Stomach (tissue), 4 donors: ENCODE measurements around the gene CREM.

Experiments used
- POLR2A ChIP-seq, 4 donors: fragments of 450-650 bp; IDR thresholded peaks; one replicate each; pipeline ENCODE4 v1.6.1; 2016; ENCODE audit warnings: antibody characterized with exemption in 4 of 4, control low read depth in 2 of 4, mild to moderate bottlenecking in 1 of 4, moderate library complexity in 1 of 4
- POLR2AphosphoS5 ChIP-seq, 3 donors: sonication (generic); formaldehyde crosslinking; IDR thresholded peaks; one replicate each; pipeline ENCODE4 v1.6.1; 2016; ENCODE audit warnings: antibody characterized with exemption in 3 of 3
- TF ChIP-seq, protein P1 (sequence below), 7 experiments: fragments of 450-650 bp in 4 of 7; fragments of 200-600 bp in 3 of 7; sonication (generic) in 3 of 7; IDR thresholded peaks; one replicate each; pipeline ENCODE4 v1.5.1; 2016 to 2019; ENCODE audit warnings: antibody characterized with exemption in 7 of 7, control low read depth in 2 of 7, mild to moderate bottlenecking in 1 of 7

- TF ChIP-seq, protein P1, sequence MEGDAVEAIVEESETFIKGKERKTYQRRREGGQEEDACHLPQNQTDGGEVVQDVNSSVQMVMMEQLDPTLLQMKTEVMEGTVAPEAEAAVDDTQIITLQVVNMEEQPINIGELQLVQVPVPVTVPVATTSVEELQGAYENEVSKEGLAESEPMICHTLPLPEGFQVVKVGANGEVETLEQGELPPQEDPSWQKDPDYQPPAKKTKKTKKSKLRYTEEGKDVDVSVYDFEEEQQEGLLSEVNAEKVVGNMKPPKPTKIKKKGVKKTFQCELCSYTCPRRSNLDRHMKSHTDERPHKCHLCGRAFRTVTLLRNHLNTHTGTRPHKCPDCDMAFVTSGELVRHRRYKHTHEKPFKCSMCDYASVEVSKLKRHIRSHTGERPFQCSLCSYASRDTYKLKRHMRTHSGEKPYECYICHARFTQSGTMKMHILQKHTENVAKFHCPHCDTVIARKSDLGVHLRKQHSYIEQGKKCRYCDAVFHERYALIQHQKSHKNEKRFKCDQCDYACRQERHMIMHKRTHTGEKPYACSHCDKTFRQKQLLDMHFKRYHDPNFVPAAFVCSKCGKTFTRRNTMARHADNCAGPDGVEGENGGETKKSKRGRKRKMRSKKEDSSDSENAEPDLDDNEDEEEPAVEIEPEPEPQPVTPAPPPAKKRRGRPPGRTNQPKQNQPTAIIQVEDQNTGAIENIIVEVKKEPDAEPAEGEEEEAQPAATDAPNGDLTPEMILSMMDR (IDR thresholded peaks at IDR 0.05), result no peak
- no peak for TF ChIP-seq POLR2AphosphoS5 (IDR thresholded peaks at IDR 0.05)
- TF ChIP-seq POLR2A (IDR thresholded peaks at IDR 0.05), result no peak
These were observed 43.4 kb upstream of the CREM start for GRCh38 chr10:35083242-35083641.
